ENCODE results near the gene TTLL11. TPM values are rescaled to one million over a fixed set of nuclear protein-coding genes. Genes with fewer than 3 reads are reported as not detected.
A peak's percentile ranks its signal among the peaks of the same experiment; 100 is the strongest.

Gene TTLL11
- total RNA-seq, 4 donors from 2014 or later, result 9.1 to 14.6 (median 9.7) TPM

GRCh38 chr9:121874524-121874923 is 218.6 kb downstream of the TTLL11 start:
- intact Hi-C loops (cut with DNase I; ENCODE audit: low total_unique reads), result no loop called here
- no peak for DNase-seq (ENCODE audit: low spot score in 2 of 2)
- WGBS, 2 donors, result 95 to 100% methylated on average over 6 of the region's 6 CpGs
- no peak overlapping the region for H3K4me3 ChIP-seq (ENCODE audit: low read depth, poor library complexity, severe bottlenecking)
- TF ChIP-seq CTCF (IDR thresholded peaks at IDR 0.05) (no peak), POLR2A (IDR thresholded peaks at IDR 0.05) (no peak)

GRCh38 chr9:121871431-121872025 is 221.6 kb downstream of the TTLL11 start:
- peak in 1 of 2 donors; percentile 72 for DNase-seq (ENCODE audit: low spot score in 2 of 2)
- WGBS, 2 donors, result 82% methylated on average over 8 of the region's 8 CpGs
- intact Hi-C loops (cut with DNase I; ENCODE audit: low total_unique reads), result no loop called here
- TF ChIP-seq POLR2A (IDR thresholded peaks at IDR 0.05) (no peak), CTCF (IDR thresholded peaks at IDR 0.05) (no peak)
- no peak overlapping the region for H3K4me3 ChIP-seq (ENCODE audit: low read depth, poor library complexity, severe bottlenecking)

- TF ChIP-seq POLR2A (IDR thresholded peaks at IDR 0.05), result no peak
- TF ChIP-seq CTCF (IDR thresholded peaks at IDR 0.05), result no peak
- intact Hi-C loops (cut with DNase I; ENCODE audit: low total_unique reads), result no loop called here
- no peak overlapping the region for H3K4me3 ChIP-seq (ENCODE audit: low read depth, poor library complexity, severe bottlenecking)
- WGBS, 2 donors, result 91 to 97% methylated on average over 10 of the region's 10 CpGs
- DNase-seq (ENCODE audit: low spot score in 2 of 2), result peak in 1 of 2 donors; percentile 49
Observed at GRCh38 chr9:121870271-121870670, 222.8 kb downstream of the TTLL11 start.

- H3K4me3 ChIP-seq (ENCODE audit: low read depth, poor library complexity, severe bottlenecking), result no peak overlapping the region
- intact Hi-C loops (cut with DNase I; ENCODE audit: low total_unique reads), result no loop called here
- no peak for TF ChIP-seq POLR2A (IDR thresholded peaks at IDR 0.05)
- TF ChIP-seq CTCF (IDR thresholded peaks at IDR 0.05), result no peak
- no peak for DNase-seq (ENCODE audit: low spot score in 2 of 2)
- WGBS, 2 donors, result 80 to 90% methylated on average over 1 of the region's 1 CpG
Observed at GRCh38 chr9:121868626-121869025, 224.5 kb downstream of the TTLL11 start.

- TF ChIP-seq POLR2A (IDR thresholded peaks at IDR 0.05) (no peak), CTCF (IDR thresholded peaks at IDR 0.05) (no peak)
- no peak overlapping the region for H3K4me3 ChIP-seq (ENCODE audit: low read depth, poor library complexity, severe bottlenecking)
- intact Hi-C loops (cut with DNase I; ENCODE audit: low total_unique reads), result no loop called here
- 88 to 97% methylated on average over 1 of the region's 1 CpG for WGBS, 2 donors
- DNase-seq (ENCODE audit: low spot score in 2 of 2), result no peak
Observed at GRCh38 chr9:121866927-121867326, 226.2 kb downstream of the TTLL11 start.

GRCh38 chr9:121865884-121866283 is 227.2 kb downstream of the TTLL11 start:
- intact Hi-C loops (cut with DNase I; ENCODE audit: low total_unique reads), result no loop called here

More at GRCh38 chr9:121865884-121866283, 227.2 kb downstream of the TTLL11 start:
- H3K4me3 ChIP-seq (ENCODE audit: low read depth, poor library complexity, severe bottlenecking), result no peak overlapping the region
- WGBS, 2 donors, result 91 to 93% methylated on average over 7 of the region's 7 CpGs
- no peak for DNase-seq (ENCODE audit: low spot score in 2 of 2)
- TF ChIP-seq POLR2A (IDR thresholded peaks at IDR 0.05) (no peak), CTCF (IDR thresholded peaks at IDR 0.05) (no peak)
